PC-3 (cell line): ENCODE measurements around the gene PSD.

Source experiments
- CTCF ChIP-seq: fragments of 300-600 bp; sonication (generic); conservative IDR thresholded peaks from 2 replicates; pipeline ENCODE4 v1.5.1; 2017; ENCODE audit warnings: antibody characterized with exemption, low read depth, mild to moderate bottlenecking, low read length
- EZH2 ChIP-seq: fragments of 300-600 bp; sonication (generic); IDR thresholded peaks from one replicate; pipeline ENCODE4 v1.6.1; 2017; ENCODE audit warnings: antibody characterized with exemption, mild to moderate bottlenecking, low read length; ENCODE audit not compliant: unreplicated experiment
- EZH2phosphoT487 ChIP-seq: fragments of 300-600 bp; sonication (generic); IDR thresholded peaks from 2 replicates; pipeline ENCODE4 v1.6.1; 2018; ENCODE audit warnings: mild to moderate bottlenecking, antibody characterized with exemption, low read length, borderline replicate concordance

GRCh38 chr10:102444851-102445250 lies 26.3 kb upstream of the PSD start:
- TF ChIP-seq CTCF (no peak), EZH2 (no peak), EZH2phosphoT487 (no peak)
